NCI-H187 (cell line): Measurements from ENCODE around the gene KCNG4.

Experiments
- DNase-seq, 2 experiments: peaks; one replicate each; lab custom pipeline; 2025; lab: John Stamatoyannopoulos, UW

Gene KCNG4

GRCh38 chr16:84182680-84183571 is 56.9 kb downstream of the KCNG4 start:
- DNase-seq = no peak

- no peak for DNase-seq
These were observed 57.7 kb downstream of the KCNG4 start for GRCh38 chr16:84182104-84182503.

- no peak for DNase-seq
These were observed 58.5 kb downstream of the KCNG4 start for GRCh38 chr16:84181144-84181915.

- DNase-seq = no peak
These were observed 59.2 kb downstream of the KCNG4 start for GRCh38 chr16:84180519-84181140.

GRCh38 chr16:84179612-84180320 is 60.0 kb downstream of the KCNG4 start:
- no peak for DNase-seq

GRCh38 chr16:84178892-84179611 is 60.8 kb downstream of the KCNG4 start:
- no peak for DNase-seq

GRCh38 chr16:84178146-84178765 is 61.6 kb downstream of the KCNG4 start:
- no peak for DNase-seq

GRCh38 chr16:84177741-84178073 is 62.1 kb downstream of the KCNG4 start:
- DNase-seq = no peak

- DNase-seq = no peak
These were observed 63.4 kb downstream of the KCNG4 start for GRCh38 chr16:84176192-84177053.

GRCh38 chr16:84175350-84176081 is 64.3 kb downstream of the KCNG4 start:
- DNase-seq = no peak

GRCh38 chr16:84174396-84174795 is 65.4 kb downstream of the KCNG4 start:
- no peak for DNase-seq

GRCh38 chr16:84169765-84170310 is 70.0 kb downstream of the KCNG4 start:
- DNase-seq = no peak
